ENCODE data around the gene ESR2. TPM values are rescaled to one million over a fixed set of nuclear protein-coding genes. Genes with fewer than 3 reads are reported as not detected.

Gene ESR2
- 0.16 and 0.23 TPM in 2 replicates for total RNA-seq

DNA sequence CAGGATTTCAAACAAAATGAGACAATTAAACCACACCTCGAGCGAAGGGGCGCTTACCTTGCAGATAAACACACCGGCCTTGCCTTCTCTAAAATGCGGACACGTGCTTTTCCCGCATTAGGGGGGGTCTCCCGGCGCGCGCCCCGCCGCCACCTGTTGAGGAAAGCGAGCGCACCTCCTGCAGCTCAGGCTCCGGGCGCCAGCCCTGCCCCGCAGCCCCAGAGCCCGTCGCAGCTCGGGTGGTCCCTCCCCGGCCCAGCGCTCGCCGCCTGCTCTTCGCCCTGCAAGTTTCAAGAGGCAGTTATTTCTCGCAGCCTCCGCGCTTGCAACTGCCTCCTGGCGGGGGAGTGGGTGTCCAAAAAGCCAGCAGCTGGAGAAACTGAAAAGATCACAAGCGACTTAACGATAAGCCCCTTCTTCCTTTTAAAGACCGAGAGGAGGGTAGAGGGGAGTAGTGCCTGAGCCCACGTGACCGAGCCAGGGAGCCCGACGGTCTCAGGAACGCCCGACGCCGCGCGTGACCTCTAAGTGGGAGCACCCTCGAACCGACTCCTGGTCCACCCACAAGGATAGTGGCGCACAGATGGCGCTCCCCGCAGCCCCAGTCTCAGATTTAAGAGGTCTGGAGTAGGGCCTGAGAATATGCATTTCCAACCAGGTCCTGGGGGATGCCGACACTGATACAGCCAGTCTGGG is at the start of gene ESR2:
Gene ESR2 (minus strand): TSS at position 396 of the 696 bp plus-strand sequence. CDS start 11,386 bp downstream, outside the sequence.

Other genes with a start within 250 kb of the ESR2 start
- 56.5 and 93.3 TPM in 2 replicates for gene MTHFD1, start 94.0 kb upstream of the ESR2 start, total RNA-seq
- under 0.01 TPM in 1 of 2 replicates, not detected in the other for gene AKAP5, start 171.1 kb upstream of the ESR2 start, total RNA-seq
- gene ZBTB25, start 209.5 kb upstream of the ESR2 start, total RNA-seq = 3.4 and 3.8 TPM in 2 replicates
- gene ZBTB1, start 210.4 kb upstream of the ESR2 start, total RNA-seq = 15.0 and 26.8 TPM in 2 replicates
- 10.3 and 18.1 TPM in 2 replicates for gene HSPA2, start 246.4 kb upstream of the ESR2 start, total RNA-seq